Common myeloid progenitor, CD34-positive (primary cell): ENCODE results near the gene DOCK7.

Source experiments
- CTCF ChIA-PET: fragments of 350-600 bp; sonication (Branson Sonifier 250); formaldehyde crosslinking; loops from one replicate; lab custom pipeline; 2021; ENCODE audit warnings: antibody characterized with exemption; lab: Charles Lee
- POLR2A ChIA-PET: fragments of 350-600 bp; sonication (Branson Sonifier 250); formaldehyde crosslinking; loops from one replicate; lab custom pipeline; 2021; ENCODE audit warnings: antibody characterized with exemption; lab: Charles Lee
- DNase-seq, 3 donors: peaks; one replicate each; pipeline versions ENCODE4 v3.0.0 to v3.0.0-alpha.2; 2013
- H3K27ac ChIP-seq, 2 experiments: 1 replicate in 1 of 2; 2 replicates in 1 of 2; pipeline ENCODE4 v1.7.0; 2013; ENCODE audit warnings: inconsistent platforms in 2 of 2, low read length in 2 of 2, mild to moderate bottlenecking in 2 of 2, low read depth in 1 of 2, moderate library complexity in 1 of 2; ENCODE audit not compliant: severe bottlenecking in 2 of 2, insufficient read depth in 1 of 2, poor library complexity in 1 of 2
- H3K27me3 ChIP-seq, 5 experiments: replicated peaks in 2 of 5; 1 replicate in 3 of 5; 2 replicates in 2 of 5; pipeline versions ENCODE4 v1.6.1 to v1.7.0; 2013; ENCODE audit warnings: low read length in 4 of 5, mild to moderate bottlenecking in 2 of 5, moderate library complexity in 2 of 5, inconsistent platforms in 1 of 5; ENCODE audit not compliant: insufficient read depth in 5 of 5, control insufficient read depth in 4 of 5
- H3K36me3 ChIP-seq, 4 experiments: 1 replicate in 2 of 4; 2 replicates in 2 of 4; pipeline versions ENCODE4 v1.6.1 to v1.7.0; 2013; ENCODE audit warnings: low read length in 3 of 4, control low read depth in 1 of 4, mild to moderate bottlenecking in 1 of 4; ENCODE audit not compliant: control insufficient read depth in 4 of 4, insufficient read depth in 4 of 4
- H3K4me1 ChIP-seq, 4 experiments: 1 replicate in 3 of 4; 2 replicates in 1 of 4; pipeline versions ENCODE4 v1.6.1 to v1.7.1; 2013; ENCODE audit warnings: low read length in 3 of 4, mild to moderate bottlenecking in 3 of 4, control low read depth in 1 of 4, inconsistent platforms in 1 of 4, moderate library complexity in 1 of 4; ENCODE audit not compliant: control insufficient read depth in 4 of 4, insufficient read depth in 4 of 4; ENCODE audit errors: control extremely low read depth in 1 of 4
- H3K4me3 ChIP-seq, 7 experiments: 1 replicate in 4 of 7; 2 replicates in 3 of 7; pipeline versions ENCODE4 v1.5.1 to v1.7.0; 2013; ENCODE audit warnings: mild to moderate bottlenecking in 7 of 7, low read length in 6 of 7, moderate library complexity in 6 of 7, inconsistent platforms in 2 of 7, low read depth in 2 of 7, control low read depth in 1 of 7; ENCODE audit not compliant: insufficient read depth in 4 of 7, control insufficient read depth in 1 of 7; ENCODE audit errors: extremely low read depth in 1 of 7
- H3K9me3 ChIP-seq, 5 experiments: 1 replicate in 4 of 5; 2 replicates in 1 of 5; pipeline versions ENCODE4 v1.6.1 to v1.7.1; 2013; ENCODE audit warnings: low read length in 4 of 5, mild to moderate bottlenecking in 2 of 5, inconsistent platforms in 1 of 5, low read depth in 1 of 5, moderate library complexity in 1 of 5; ENCODE audit not compliant: control insufficient read depth in 4 of 5, insufficient read depth in 2 of 5; ENCODE audit errors: control extremely low read depth in 1 of 5
- WGBS: methylation state at CpG from one replicate; pipeline ENCODE4 v1.1.5; 2013; ENCODE audit not compliant: insufficient coverage; 5-methylcytosine and 5-hydroxymethylcytosine counted together

Gene DOCK7

GRCh38 chr1:62523860-62524259, 164.3 kb downstream of the DOCK7 start:
- Histone ChIP-seq H3K4me3 (no peak overlapping the region), H3K36me3 (peaks cover 0 to 10% (median 0%) of the 10 kb centered on the region in 4 experiments), H3K9me3 (peaks cover 0 to 5% (median 0%) of the 10 kb centered on the region in 5 experiments), H3K27ac (no peak overlapping the region), H3K27me3 (no peaks in the 10 kb centered on the region), H3K4me1 (no peaks in the 10 kb centered on the region)
- WGBS, result 100% methylated on average over 1 of the region's 2 CpGs
- ChIA-PET POLR2A (no interaction called here), CTCF (no interaction called here)
- no peak for DNase-seq

- Histone ChIP-seq H3K9me3 (peaks cover 0 to 5% (median 0%) of the 10 kb centered on the region in 5 experiments), H3K4me1 (peaks cover 0 to 3% (median under 1%) of the 10 kb centered on the region in 4 experiments), H3K27me3 (no peaks in the 10 kb centered on the region), H3K27ac (no peak overlapping the region), H3K4me3 (no peak overlapping the region), H3K36me3 (peaks cover 0 to 16% (median 5%) of the 10 kb centered on the region in 4 experiments)
- CTCF ChIA-PET, result interaction anchor here (2.2 kb wide), 1 partner anchor 9 kb away, joined by 8 read pairs; no protein-coding TSS in a partner anchor
- no peak for DNase-seq
- 96% methylated on average over 2 of the region's 2 CpGs for WGBS
- POLR2A ChIA-PET, result no interaction called here
Observed at GRCh38 chr1:62516600-62516999, 171.6 kb downstream of the DOCK7 start.

- DNase-seq, result peak in 2 of 3 donors; percentile 21 to 24
- H3K4me3 ChIP-seq, result no peak overlapping the region
- peaks cover 0 to 3% (median under 1%) of the 10 kb centered on the region in 4 experiments for H3K4me1 ChIP-seq
- 94% methylated on average over 2 of the region's 3 CpGs for WGBS
- ChIA-PET CTCF (interaction anchor here (1.1 kb wide), 1 partner anchor 232 kb away, joined by 3 read pairs; no protein-coding TSS in a partner anchor), POLR2A (no interaction called here)
- no peak overlapping the region for H3K27ac ChIP-seq
- no peaks in the 10 kb centered on the region for H3K27me3 ChIP-seq
- peaks cover 0 to 5% (median 0%) of the 10 kb centered on the region in 5 experiments for H3K9me3 ChIP-seq
- peaks cover 0 to 16% (median 8%) of the 10 kb centered on the region in 4 experiments for H3K36me3 ChIP-seq
Observed at GRCh38 chr1:62514746-62515423, 173.3 kb downstream of the DOCK7 start.

GRCh38 chr1:62513013-62513412, 175.2 kb downstream of the DOCK7 start:
- H3K9me3 ChIP-seq, result no peaks in the 10 kb centered on the region
- H3K27me3 ChIP-seq, result no peaks in the 10 kb centered on the region
- no peak overlapping the region for H3K4me3 ChIP-seq
- WGBS, result no CpG with 5 or more reads among the region's 4 CpGs
- ChIA-PET CTCF (no interaction called here), POLR2A (no interaction called here)
- no peak for DNase-seq
- H3K27ac ChIP-seq, result no peak overlapping the region
- H3K36me3 ChIP-seq, result peaks cover 0 to 12% (median 8%) of the 10 kb centered on the region in 4 experiments
- peaks cover 0 to 3% (median under 1%) of the 10 kb centered on the region in 4 experiments for H3K4me1 ChIP-seq

- Histone ChIP-seq H3K27me3 (no peaks in the 10 kb centered on the region), H3K4me3 (no peak overlapping the region), H3K36me3 (peaks cover 3 to 23% (median 12%) of the 10 kb centered on the region in 4 experiments), H3K27ac (no peak overlapping the region), H3K4me1 (no peaks in the 10 kb centered on the region), H3K9me3 (no peaks in the 10 kb centered on the region)
- WGBS, result no CpG with 5 or more reads among the region's 1 CpG
- DNase-seq, result no peak
- CTCF ChIA-PET, result interaction anchor here (1.3 to 6.5 kb wide), 4 partner anchors 10 to 257 kb away, joined by 3 to 84 read pairs (median 16); no protein-coding TSS in a partner anchor
- POLR2A ChIA-PET, result interaction anchor here (0.7 kb wide), 1 partner anchor 256 kb away, joined by 3 read pairs; no protein-coding TSS in a partner anchor
Observed at GRCh38 chr1:62509028-62509427, 179.2 kb downstream of the DOCK7 start.

DNA sequence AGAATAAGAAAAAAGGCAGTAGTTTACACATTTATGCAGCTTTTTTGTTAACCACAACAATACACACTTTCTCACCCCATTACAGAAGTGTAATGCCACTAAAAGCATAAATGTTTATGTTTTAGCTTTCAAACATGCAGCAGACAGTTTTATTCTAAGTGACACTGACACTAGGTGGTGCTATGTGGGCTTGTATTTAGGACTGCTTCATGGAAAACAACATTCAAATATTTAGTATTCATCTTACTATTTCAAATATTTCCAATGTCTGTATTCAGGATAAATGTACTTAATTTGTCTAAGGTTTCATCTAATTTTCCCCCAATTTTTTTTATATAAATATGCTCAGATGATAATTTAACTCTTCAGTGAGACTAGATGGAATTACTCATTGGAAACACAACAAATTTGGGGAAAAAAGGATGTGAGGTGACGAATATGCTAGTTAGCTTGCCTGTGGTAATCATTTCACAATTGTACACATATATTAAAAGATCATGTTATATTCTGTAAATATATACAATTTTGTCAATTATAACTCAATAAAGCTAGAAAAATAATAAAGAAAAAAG, 179.9 kb downstream of the DOCK7 start:
- Histone ChIP-seq H3K9me3 (no peaks in the 10 kb centered on the region), H3K27ac (no peak overlapping the region), H3K36me3 (peaks cover 3 to 20% (median 10%) of the 10 kb centered on the region in 4 experiments), H3K4me1 (no peaks in the 10 kb centered on the region), H3K27me3 (no peaks in the 10 kb centered on the region), H3K4me3 (no peak overlapping the region)
- no CpG with 5 or more reads among the region's 1 CpG for WGBS
- peak; percentile 60 to 78 (median 77) for DNase-seq
- POLR2A ChIA-PET, result interaction anchor here (0.6 to 0.7 kb wide), 2 partner anchors 231 to 257 kb away, joined by 3 read pairs; no protein-coding TSS in a partner anchor
- CTCF ChIA-PET, result interaction anchor here (0.9 to 6.5 kb wide), 10 partner anchors 9 to 331 kb away, joined by 3 to 84 read pairs (median 5); no protein-coding TSS in a partner anchor

DNA sequence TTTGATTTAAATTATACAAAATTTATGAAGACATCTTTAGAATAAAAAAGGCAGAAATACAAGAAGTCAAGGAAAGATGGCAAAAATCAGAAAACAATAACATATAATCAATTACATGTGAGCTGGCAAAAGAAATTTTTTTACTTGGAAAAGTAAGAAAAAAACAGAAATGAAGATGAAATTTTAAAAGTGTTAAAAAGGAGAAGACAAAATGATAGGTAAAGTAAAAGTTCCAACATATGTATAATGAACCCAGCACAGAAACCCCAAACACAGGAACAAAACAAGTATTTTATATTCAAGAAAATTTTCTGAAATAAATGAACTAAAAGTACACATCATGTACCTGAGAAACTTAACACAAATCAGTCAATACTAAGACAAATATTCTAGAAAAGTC, 188.0 kb downstream of the DOCK7 start:
- H3K36me3 ChIP-seq, result peaks cover 3 to 16% (median 6%) of the 10 kb centered on the region in 4 experiments
- no peaks in the 10 kb centered on the region for H3K27me3 ChIP-seq
- no peak for DNase-seq
- no peaks in the 10 kb centered on the region for H3K9me3 ChIP-seq
- H3K4me3 ChIP-seq, result no peak overlapping the region
- POLR2A ChIA-PET, result no interaction called here
- CTCF ChIA-PET, result interaction anchor here (1.2 to 4.8 kb wide), 3 partner anchors 8 to 246 kb away, joined by 3 to 25 read pairs (median 3); no protein-coding TSS in a partner anchor
- no peaks in the 10 kb centered on the region for H3K4me1 ChIP-seq
- no peak overlapping the region for H3K27ac ChIP-seq
